Karpas-422 (cell line): Measurements from ENCODE around the gene RGS3. TPM values are rescaled to one million over a fixed set of nuclear protein-coding genes. Genes with fewer than 3 reads are reported as not detected.

Experiments
- DNase-seq: peaks from one replicate; pipeline ENCODE4 v3.0.0-alpha.2; 2015
- H2AFZ ChIP-seq: fragments of 200-600 bp; sonication (generic); 2 replicates; pipeline ENCODE4 v1.6.1; 2014; ENCODE audit warnings: antibody characterized with exemption, low read length, mixed read lengths
- H3K27ac ChIP-seq: fragments of 200-600 bp; sonication (generic); 2 replicates; pipeline ENCODE4 v1.5.1; 2014; ENCODE audit warnings: mild to moderate bottlenecking, low read length, moderate library complexity
- H3K27me3 ChIP-seq: fragments of 200-600 bp; sonication (generic); 2 replicates; pipeline ENCODE4 v1.6.1; 2014; ENCODE audit warnings: low read length, mixed read lengths
- H3K36me3 ChIP-seq: fragments of 200-600 bp; sonication (generic); 2 replicates; pipeline ENCODE4 v1.6.1; 2014; ENCODE audit warnings: low read length, mixed read lengths; ENCODE audit not compliant: insufficient read depth
- H3K4me1 ChIP-seq: fragments of 200-600 bp; sonication (generic); 2 replicates; pipeline ENCODE4 v1.6.1; 2014; ENCODE audit warnings: mild to moderate bottlenecking, low read length, mixed read lengths
- H3K4me2 ChIP-seq: fragments of 200-600 bp; sonication (generic); 2 replicates; pipeline ENCODE4 v1.6.1; 2014; ENCODE audit warnings: low read length, low read depth, mild to moderate bottlenecking; ENCODE audit not compliant: poor library complexity, severe bottlenecking
- H3K4me3 ChIP-seq: fragments of 200-600 bp; sonication (generic); 2 replicates; pipeline ENCODE4 v1.5.1; 2014; ENCODE audit warnings: mild to moderate bottlenecking, antibody characterized with exemption, low read length, mixed read lengths
- H3K79me2 ChIP-seq: fragments of 200-600 bp; sonication (generic); 2 replicates; pipeline ENCODE4 v1.6.1; 2014; ENCODE audit warnings: mild to moderate bottlenecking, low read length, mixed read lengths
- H3K9ac ChIP-seq: fragments of 200-600 bp; sonication (generic); 2 replicates; pipeline ENCODE4 v1.6.0; 2014; ENCODE audit warnings: low read length
- H3K9me2 ChIP-seq: fragments of 200-600 bp; sonication (generic), shearing (Covaris generic); replicated peaks from 2 replicates; pipeline ENCODE4 v1.6.0; 2014; ENCODE audit warnings: mild to moderate bottlenecking, low read length, moderate library complexity; ENCODE audit not compliant: insufficient read depth
- H3K9me3 ChIP-seq: fragments of 300-700, 200-600 bp; sonication (generic); 2 replicates; pipeline ENCODE4 v1.6.1; 2014; ENCODE audit warnings: low read length, mixed read lengths
- H4K20me1 ChIP-seq: fragments of 200-600 bp; sonication (generic); 2 replicates; pipeline ENCODE4 v1.6.1; 2014; ENCODE audit warnings: mild to moderate bottlenecking, antibody characterized with exemption, low read length, low read depth; ENCODE audit not compliant: insufficient read depth
- total RNA-seq: library from RNA; depleted of rRNA; stranded (reverse); fragments of >200 nt; shearing (Covaris generic); gene quantifications from 2 replicates; pipeline ENCODE4 v1.2.3, GENCODE V29; 2014; ENCODE audit warnings: low replicate concordance

Gene RGS3
- total RNA-seq, 1 experiment from 2014 or later, result 1.3 TPM

- no peak overlapping the region for H3K4me2 ChIP-seq
- H4K20me1 ChIP-seq, result no peaks in the 10 kb centered on the region
- H3K36me3 ChIP-seq, result no peaks in the 10 kb centered on the region
- H3K27ac ChIP-seq, result no peak overlapping the region
- H3K9me2 ChIP-seq, result no peaks in the 10 kb centered on the region
- H2AFZ ChIP-seq, result no peak overlapping the region
- no peak for DNase-seq
- no peak overlapping the region for H3K9ac ChIP-seq
- H3K4me1 ChIP-seq, result peaks cover 13% of the 10 kb centered on the region
- no peaks in the 10 kb centered on the region for H3K9me3 ChIP-seq
- no peaks in the 10 kb centered on the region for H3K27me3 ChIP-seq
- H3K79me2 ChIP-seq, result no peaks in the 10 kb centered on the region
- H3K4me3 ChIP-seq, result no peak overlapping the region
These were observed 106.6 kb downstream of the RGS3 start for GRCh38 chr9:113570106-113570505.

GRCh38 chr9:113570749-113571711 is 107.5 kb downstream of the RGS3 start:
- Histone ChIP-seq H3K9me3 (no peaks in the 10 kb centered on the region), H2AFZ (no peak overlapping the region), H3K27me3 (no peaks in the 10 kb centered on the region), H3K9me2 (no peaks in the 10 kb centered on the region), H3K27ac (no peak overlapping the region), H3K4me3 (no peak overlapping the region), H3K36me3 (no peaks in the 10 kb centered on the region), H3K9ac (no peak overlapping the region), H3K4me1 (peaks cover 6% of the 10 kb centered on the region), H4K20me1 (no peaks in the 10 kb centered on the region), H3K4me2 (no peak overlapping the region), H3K79me2 (no peaks in the 10 kb centered on the region)
- no peak for DNase-seq

- H3K4me1 ChIP-seq, result peaks cover 2% of the 10 kb centered on the region; the same call in 1 of the 2 replicates
- no peak overlapping the region for H3K9ac ChIP-seq
- no peaks in the 10 kb centered on the region for H3K27me3 ChIP-seq
- H3K4me2 ChIP-seq, result no peak overlapping the region
- H3K27ac ChIP-seq, result no peak overlapping the region
- no peak overlapping the region for H2AFZ ChIP-seq
- H3K79me2 ChIP-seq, result no peaks in the 10 kb centered on the region
- H4K20me1 ChIP-seq, result no peaks in the 10 kb centered on the region
- no peaks in the 10 kb centered on the region for H3K36me3 ChIP-seq
- H3K9me3 ChIP-seq, result no peaks in the 10 kb centered on the region
- H3K4me3 ChIP-seq, result no peak overlapping the region
- DNase-seq, result no peak
- H3K9me2 ChIP-seq, result no peaks in the 10 kb centered on the region
These were observed 108.7 kb downstream of the RGS3 start for GRCh38 chr9:113572076-113572861.

- no peaks in the 10 kb centered on the region for H3K9me2 ChIP-seq
- H3K27me3 ChIP-seq, result no peaks in the 10 kb centered on the region
- no peak overlapping the region for H3K4me3 ChIP-seq
- no peak overlapping the region for H3K4me2 ChIP-seq
- peaks cover 2% of the 10 kb centered on the region; the same call in 1 of the 2 replicates for H3K4me1 ChIP-seq
- H3K36me3 ChIP-seq, result no peaks in the 10 kb centered on the region
- H2AFZ ChIP-seq, result no peak overlapping the region
- DNase-seq, result no peak
- H3K9ac ChIP-seq, result no peak overlapping the region
- no peak overlapping the region for H3K27ac ChIP-seq
- no peaks in the 10 kb centered on the region for H3K79me2 ChIP-seq
- H3K9me3 ChIP-seq, result no peaks in the 10 kb centered on the region
- H4K20me1 ChIP-seq, result no peaks in the 10 kb centered on the region
These were observed 109.8 kb downstream of the RGS3 start for GRCh38 chr9:113573046-113573958.

GRCh38 chr9:113573959-113574352 is 110.4 kb downstream of the RGS3 start:
- Histone ChIP-seq H4K20me1 (no peaks in the 10 kb centered on the region), H3K27ac (no peak overlapping the region), H3K79me2 (no peaks in the 10 kb centered on the region), H3K4me2 (no peak overlapping the region), H3K36me3 (no peaks in the 10 kb centered on the region), H3K9me2 (no peaks in the 10 kb centered on the region), H2AFZ (no peak overlapping the region), H3K9ac (no peak overlapping the region), H3K9me3 (no peaks in the 10 kb centered on the region), H3K4me1 (peaks cover 9% of the 10 kb centered on the region), H3K4me3 (no peak overlapping the region), H3K27me3 (no peaks in the 10 kb centered on the region)
- DNase-seq, result no peak

- no peaks in the 10 kb centered on the region for H4K20me1 ChIP-seq
- no peaks in the 10 kb centered on the region for H3K36me3 ChIP-seq
- no peak overlapping the region for H3K9ac ChIP-seq
- H3K4me1 ChIP-seq, result peaks cover 16% of the 10 kb centered on the region
- no peaks in the 10 kb centered on the region for H3K27me3 ChIP-seq
- no peak overlapping the region for H2AFZ ChIP-seq
- H3K27ac ChIP-seq, result no peak overlapping the region
- DNase-seq, result no peak
- no peak overlapping the region for H3K4me2 ChIP-seq
- H3K9me2 ChIP-seq, result no peaks in the 10 kb centered on the region
- no peaks in the 10 kb centered on the region for H3K79me2 ChIP-seq
- H3K9me3 ChIP-seq, result no peaks in the 10 kb centered on the region
- H3K4me3 ChIP-seq, result no peak overlapping the region
These were observed 111.1 kb downstream of the RGS3 start for GRCh38 chr9:113574441-113575262.

GRCh38 chr9:113577525-113578261 is 114.2 kb downstream of the RGS3 start:
- H3K4me3 ChIP-seq, result no peak overlapping the region
- H3K27ac ChIP-seq, result no peak overlapping the region
- no peaks in the 10 kb centered on the region for H3K36me3 ChIP-seq
- H3K4me1 ChIP-seq, result peaks cover 39% of the 10 kb centered on the region
- no peak overlapping the region for H2AFZ ChIP-seq
- H3K27me3 ChIP-seq, result no peaks in the 10 kb centered on the region
- H3K9me3 ChIP-seq, result no peaks in the 10 kb centered on the region
- no peaks in the 10 kb centered on the region for H3K79me2 ChIP-seq
- H4K20me1 ChIP-seq, result no peaks in the 10 kb centered on the region
- H3K9me2 ChIP-seq, result no peaks in the 10 kb centered on the region
- no peak overlapping the region for H3K4me2 ChIP-seq
- no peak overlapping the region for H3K9ac ChIP-seq
- DNase-seq, result no peak
